GM21423 (cell line): ENCODE data around the gene CYTH3.
"Not testable (repeated sequence)": the region's sequence is repeated elsewhere in the genome, so short reads cannot be mapped to it uniquely, and the experiment has no call there.

Experiments
- ATAC-seq: cut with Tn5 transposase; IDR thresholded peaks from one replicate; pipeline ENCODE4 v1.9.1; 2021; ENCODE audit warnings: mild to moderate bottlenecking, moderate library complexity; ENCODE audit not compliant: unreplicated experiment

The CYTH3 gene

GRCh38 chr7:6272481-6273323 lies at the start of gene CYTH3:
CYTH3 (minus strand) TSS chr7:6272624; CDS start chr7:6272507, 117 bp downstream.
- ATAC-seq, result peak; percentile 87

GRCh38 chr7:6320791-6321190 lies 48.4 kb upstream of the CYTH3 start:
- no peak for ATAC-seq

- no peak for ATAC-seq
Observed at GRCh38 chr7:6317797-6318438, 45.5 kb upstream of the CYTH3 start.

- ATAC-seq, result no peak
Observed at GRCh38 chr7:6316226-6316625, 43.8 kb upstream of the CYTH3 start.

GRCh38 chr7:6315746-6316145 lies 43.3 kb upstream of the CYTH3 start:
- ATAC-seq, result no peak

GRCh38 chr7:6310271-6310993 lies 38.0 kb upstream of the CYTH3 start:
- no peak for ATAC-seq

- no peak for ATAC-seq
Observed at GRCh38 chr7:6307762-6308161, 35.3 kb upstream of the CYTH3 start.

GRCh38 chr7:6306471-6306870 lies 34.0 kb upstream of the CYTH3 start:
- ATAC-seq, result no peak

GRCh38 chr7:6305330-6305729 lies 32.9 kb upstream of the CYTH3 start:
- ATAC-seq, result no peak

GRCh38 chr7:6301446-6301845 lies 29.0 kb upstream of the CYTH3 start:
- ATAC-seq, result not testable (repeated sequence)

- ATAC-seq, result no peak
Observed at GRCh38 chr7:6299774-6300173, 27.4 kb upstream of the CYTH3 start.

- no peak for ATAC-seq
Observed at GRCh38 chr7:6294839-6295238, 22.4 kb upstream of the CYTH3 start.

- no peak for ATAC-seq
Observed at GRCh38 chr7:6293202-6293601, 20.8 kb upstream of the CYTH3 start.

GRCh38 chr7:6291941-6292340 lies 19.5 kb upstream of the CYTH3 start:
- not testable (repeated sequence) for ATAC-seq

- no peak for ATAC-seq
Observed at GRCh38 chr7:6291531-6291930, 19.1 kb upstream of the CYTH3 start.

GRCh38 chr7:6290319-6290741 lies 17.9 kb upstream of the CYTH3 start:
- no peak for ATAC-seq

GRCh38 chr7:6288270-6288860 lies 15.9 kb upstream of the CYTH3 start:
- ATAC-seq, result no peak

GRCh38 chr7:6286486-6286885 lies 14.1 kb upstream of the CYTH3 start:
- ATAC-seq, result no peak

- ATAC-seq, result no peak
Observed at GRCh38 chr7:6284461-6285360, 12.3 kb upstream of the CYTH3 start.

GRCh38 chr7:6284055-6284400 lies 11.6 kb upstream of the CYTH3 start:
- ATAC-seq, result no peak
